Astrocyte of the spinal cord (primary cell): ENCODE data around the gene ROBO4.

Experiments used
- DNase-seq: peaks from one replicate; pipeline ENCODE4 v3.0.0; 2011; ENCODE audit warnings: low read depth, low spot score
- H3K4me3 ChIP-seq: 2 replicates; pipeline ENCODE4 v1.5.1; 2011; ENCODE audit warnings: low read depth, mild to moderate bottlenecking, low read length, moderate library complexity
- CTCF ChIP-seq: IDR thresholded peaks from 2 replicates; pipeline ENCODE4 v1.5.1; 2012; ENCODE audit warnings: low read depth, mild to moderate bottlenecking, low read length, inconsistent platforms
- in situ Hi-C: cut with HindIII; loops from 2 replicates; pipeline ENCODE4 v1.10.0; 2017; ENCODE audit warnings: low sequenced_read_pairs

ROBO4 gene

GRCh38 chr11:124897674-124898262 lies at the start of gene ROBO4:
Gene ROBO4, minus strand, starts transcription at chr11:124897865. Its CDS starts 70 bp downstream, at chr11:124897795.
- TF ChIP-seq CTCF = no peak
- no peak within 1 kb of the TSS for H3K4me3 ChIP-seq
- in situ Hi-C loops = no loop called here
- peak; percentile 15 for DNase-seq

- peak; percentile 3 for DNase-seq
- in situ Hi-C loops = no loop called here
- H3K4me3 ChIP-seq = no peak overlapping the region
- TF ChIP-seq CTCF = no peak
Measured at GRCh38 chr11:124946735-124947141, 49.1 kb upstream of the ROBO4 start.

- no peak for TF ChIP-seq CTCF
- DNase-seq = no peak
- no peak overlapping the region for H3K4me3 ChIP-seq
- in situ Hi-C loops = no loop called here
Measured at GRCh38 chr11:124945826-124946225, 48.2 kb upstream of the ROBO4 start.

GRCh38 chr11:124944565-124944964 lies 46.9 kb upstream of the ROBO4 start:
- no peak overlapping the region for H3K4me3 ChIP-seq
- in situ Hi-C loops = no loop called here
- no peak for TF ChIP-seq CTCF
- no peak for DNase-seq

GRCh38 chr11:124943741-124944140 lies 46.1 kb upstream of the ROBO4 start:
- DNase-seq = no peak
- no peak for TF ChIP-seq CTCF
- no peak overlapping the region for H3K4me3 ChIP-seq
- in situ Hi-C loops = no loop called here

- DNase-seq = no peak
- peak; percentile 2 for TF ChIP-seq CTCF
- no peak overlapping the region for H3K4me3 ChIP-seq
- in situ Hi-C loops = no loop called here
Measured at GRCh38 chr11:124943254-124943616, 45.6 kb upstream of the ROBO4 start.
